Neural cell (in vitro differentiated cells): ENCODE measurements around the gene COLEC12. TPM values are rescaled to one million over a fixed set of nuclear protein-coding genes. Genes with fewer than 3 reads are reported as not detected.

ENCODE experiments used
- H2AFZ ChIP-seq: fragments of 200-600, 300-800 bp; sonication (generic), shearing (Covaris generic); 2 replicates; pipeline ENCODE4 v1.6.0; 2014; ENCODE audit warnings: low read depth, mild to moderate bottlenecking, antibody characterized with exemption, low read length, moderate library complexity
- H3F3A ChIP-seq: fragments of 200-600 bp; shearing (Covaris generic); 2 replicates; pipeline ENCODE4 v1.6.1; 2016; ENCODE audit warnings: mild to moderate bottlenecking, moderate library complexity, mixed read lengths, antibody characterized with exemption, low read length; ENCODE audit not compliant: insufficient read depth, poor library complexity, severe bottlenecking
- H3K27ac ChIP-seq: fragments of 200-600, 300-800 bp; sonication (generic), shearing (Covaris generic); 2 replicates; pipeline ENCODE4 v1.5.1; 2014; ENCODE audit warnings: mild to moderate bottlenecking, low read length, moderate library complexity
- H3K27me3 ChIP-seq: fragments of 300-800, 200-600 bp; sonication (generic), shearing (Covaris generic); 2 replicates; pipeline ENCODE4 v1.6.0; 2014; ENCODE audit warnings: mild to moderate bottlenecking, low read depth, low read length, moderate library complexity; ENCODE audit not compliant: insufficient read depth
- H3K36me3 ChIP-seq: fragments of 300-800, 200-600 bp; sonication (generic), shearing (Covaris generic); 2 replicates; pipeline ENCODE4 v1.5.1; 2014; ENCODE audit warnings: mild to moderate bottlenecking, antibody characterized with exemption, low read length, moderate library complexity; ENCODE audit not compliant: insufficient read depth
- H3K4me2 ChIP-seq: fragments of 300-800, 200-600 bp; sonication (generic), shearing (Covaris generic); 2 replicates; pipeline ENCODE4 v1.6.0; 2014; ENCODE audit warnings: mild to moderate bottlenecking, low read length
- H3K4me3 ChIP-seq: fragments of 300-800, 200-600 bp; sonication (generic), shearing (Covaris generic); 2 replicates; pipeline ENCODE4 v1.5.1; 2014; ENCODE audit warnings: mild to moderate bottlenecking, low read length, moderate library complexity
- H3K79me2 ChIP-seq: fragments of 200-600 bp; shearing (Covaris generic); replicated peaks from 2 replicates; pipeline ENCODE4 v1.6.0; 2014; ENCODE audit warnings: mild to moderate bottlenecking, low read length, moderate library complexity; ENCODE audit not compliant: insufficient read depth
- H3K9ac ChIP-seq: fragments of 300-800, 200-600 bp; sonication (generic), shearing (Covaris generic); 2 replicates; pipeline ENCODE4 v1.6.1; 2016; ENCODE audit warnings: mild to moderate bottlenecking, low read length, mixed read lengths
- H3K9me2 ChIP-seq: fragments of 200-600 bp; shearing (Covaris generic); 2 replicates; pipeline ENCODE4 v1.6.1; 2016; ENCODE audit warnings: mild to moderate bottlenecking, low read length, mixed read lengths; ENCODE audit not compliant: insufficient read depth
- H3K9me3 ChIP-seq: fragments of 200-600, 300-800 bp; sonication (generic), shearing (Covaris generic); 2 replicates; pipeline ENCODE4 v1.6.1; 2016; ENCODE audit warnings: mild to moderate bottlenecking, mixed run types, low read length, moderate library complexity, mixed read lengths
- H4K20me1 ChIP-seq: fragments of 200-600 bp; shearing (Covaris generic); 2 replicates; pipeline ENCODE4 v1.6.1; 2016; ENCODE audit warnings: mild to moderate bottlenecking, mixed run types; ENCODE audit not compliant: insufficient read depth
- EP300 ChIP-seq: fragments of 450-650 bp; conservative IDR thresholded peaks from 2 replicates; pipeline ENCODE4 v1.6.1; 2014; ENCODE audit warnings: antibody characterized with exemption, mild to moderate bottlenecking, moderate library complexity; ENCODE audit not compliant: poor library complexity, severe bottlenecking
- EZH2 ChIP-seq: fragments of 200-600, 300-800 bp; shearing (Covaris generic), sonication (generic); IDR thresholded peaks from 2 replicates; pipeline ENCODE4 v1.6.1; 2014; ENCODE audit warnings: antibody characterized with exemption, low read length, borderline replicate concordance, mild to moderate bottlenecking; ENCODE audit not compliant: insufficient read depth, poor library complexity, severe bottlenecking
- MXI1 ChIP-seq: fragments of 450-650 bp; conservative IDR thresholded peaks from 2 replicates; pipeline ENCODE4 v1.6.1; 2014; ENCODE audit warnings: antibody characterized with exemption, mild to moderate bottlenecking; ENCODE audit not compliant: poor library complexity, severe bottlenecking
- POLR2AphosphoS5 ChIP-seq: IDR thresholded peaks from 2 replicates; pipeline ENCODE4 v1.6.1; 2012
- RAD21 ChIP-seq: fragments of 450-650 bp; conservative IDR thresholded peaks from 2 replicates; pipeline ENCODE4 v1.6.1; 2014; ENCODE audit warnings: antibody characterized with exemption, mild to moderate bottlenecking, moderate library complexity
- SMC3 ChIP-seq: fragments of 450-650 bp; conservative IDR thresholded peaks from 2 replicates; pipeline ENCODE4 v1.6.1; 2014; ENCODE audit warnings: antibody characterized with exemption, mild to moderate bottlenecking, moderate library complexity; ENCODE audit not compliant: poor library complexity
- TAF1 ChIP-seq: IDR thresholded peaks from 2 replicates; pipeline ENCODE4 v1.6.1; 2012; ENCODE audit warnings: low read depth
- polyA plus RNA-seq: library from polyadenylated mRNA; depleted of rRNA; stranded (reverse); fragments of >200 nt; gene quantifications from 2 replicates; pipeline ENCODE4 v1.2.3, GENCODE V29; 2014
- TF ChIP-seq, protein P1 (sequence below): fragments of 450-650 bp; IDR thresholded peaks from 2 replicates; pipeline ENCODE4 v1.5.1; 2014; ENCODE audit warnings: antibody characterized with exemption, mild to moderate bottlenecking, moderate library complexity; ENCODE audit not compliant: poor library complexity, severe bottlenecking

COLEC12 gene
- polyA plus RNA-seq, 1 donor from 2014 or later = 0.42 TPM

- Histone ChIP-seq H3K79me2 (no peaks in the 10 kb centered on the region), H3K36me3 (no peaks in the 10 kb centered on the region), H2AFZ (no peak overlapping the region), H3K9me3 (no peaks in the 10 kb centered on the region), H4K20me1 (no peaks in the 10 kb centered on the region), H3F3A (no peaks in the 10 kb centered on the region), H3K9me2 (no peaks in the 10 kb centered on the region), H3K4me2 (no peak overlapping the region), H3K4me3 (no peak overlapping the region), H3K9ac (no peak overlapping the region), H3K27me3 (no peaks in the 10 kb centered on the region), H3K27ac (no peak overlapping the region)
- TF ChIP-seq MXI1 = no peak
- TF ChIP-seq, protein P1, sequence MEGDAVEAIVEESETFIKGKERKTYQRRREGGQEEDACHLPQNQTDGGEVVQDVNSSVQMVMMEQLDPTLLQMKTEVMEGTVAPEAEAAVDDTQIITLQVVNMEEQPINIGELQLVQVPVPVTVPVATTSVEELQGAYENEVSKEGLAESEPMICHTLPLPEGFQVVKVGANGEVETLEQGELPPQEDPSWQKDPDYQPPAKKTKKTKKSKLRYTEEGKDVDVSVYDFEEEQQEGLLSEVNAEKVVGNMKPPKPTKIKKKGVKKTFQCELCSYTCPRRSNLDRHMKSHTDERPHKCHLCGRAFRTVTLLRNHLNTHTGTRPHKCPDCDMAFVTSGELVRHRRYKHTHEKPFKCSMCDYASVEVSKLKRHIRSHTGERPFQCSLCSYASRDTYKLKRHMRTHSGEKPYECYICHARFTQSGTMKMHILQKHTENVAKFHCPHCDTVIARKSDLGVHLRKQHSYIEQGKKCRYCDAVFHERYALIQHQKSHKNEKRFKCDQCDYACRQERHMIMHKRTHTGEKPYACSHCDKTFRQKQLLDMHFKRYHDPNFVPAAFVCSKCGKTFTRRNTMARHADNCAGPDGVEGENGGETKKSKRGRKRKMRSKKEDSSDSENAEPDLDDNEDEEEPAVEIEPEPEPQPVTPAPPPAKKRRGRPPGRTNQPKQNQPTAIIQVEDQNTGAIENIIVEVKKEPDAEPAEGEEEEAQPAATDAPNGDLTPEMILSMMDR = no peak
- no peak for TF ChIP-seq POLR2AphosphoS5
- no peak for TF ChIP-seq EZH2
- TF ChIP-seq EP300 = no peak
- TF ChIP-seq TAF1 = no peak
- TF ChIP-seq RAD21 = no peak
- TF ChIP-seq SMC3 = no peak
Observed at GRCh38 chr18:394262-394986, 106.1 kb downstream of the COLEC12 start.

- H3K27me3 ChIP-seq = no peaks in the 10 kb centered on the region
- no peak overlapping the region for H3K9ac ChIP-seq
- no peaks in the 10 kb centered on the region for H3K9me2 ChIP-seq
- TF ChIP-seq RAD21 (no peak), MXI1 (no peak), EZH2 (no peak), TAF1 (no peak), SMC3 (no peak)
- TF ChIP-seq, protein P1 = no peak
- no peak overlapping the region for H3K27ac ChIP-seq
- H3K4me2 ChIP-seq = no peak overlapping the region
- H4K20me1 ChIP-seq = no peaks in the 10 kb centered on the region
- no peaks in the 10 kb centered on the region for H3K79me2 ChIP-seq
- no peak overlapping the region for H2AFZ ChIP-seq
- no peaks in the 10 kb centered on the region for H3K9me3 ChIP-seq
- no peaks in the 10 kb centered on the region for H3K36me3 ChIP-seq
- H3K4me3 ChIP-seq = no peak overlapping the region
- H3F3A ChIP-seq = no peaks in the 10 kb centered on the region
Observed at GRCh38 chr18:393574-393957, 106.9 kb downstream of the COLEC12 start.
